ENCODE results near the gene RAD51B.

The RAD51B gene

GRCh38 chr14:68165274-68165843, 345.8 kb downstream of the RAD51B start:
- no peak overlapping the region for H3K4me3 ChIP-seq (ENCODE audit: low read depth, low read length)
- TF ChIP-seq CTCF (IDR thresholded peaks at IDR 0.05; ENCODE audit: borderline replicate concordance, insufficient read depth, low read depth, low read length), result no peak

GRCh38 chr14:68166731-68167382, 347.3 kb downstream of the RAD51B start:
- no peak overlapping the region for H3K4me3 ChIP-seq (ENCODE audit: low read depth, low read length)
- no peak for TF ChIP-seq CTCF (IDR thresholded peaks at IDR 0.05; ENCODE audit: borderline replicate concordance, insufficient read depth, low read depth, low read length)

- TF ChIP-seq CTCF (IDR thresholded peaks at IDR 0.05; ENCODE audit: borderline replicate concordance, insufficient read depth, low read depth, low read length), result no peak
- H3K4me3 ChIP-seq (ENCODE audit: low read depth, low read length), result no peak overlapping the region
Observed at GRCh38 chr14:68167383-68168087, 348.0 kb downstream of the RAD51B start.

GRCh38 chr14:68168460-68169109, 349.0 kb downstream of the RAD51B start:
- no peak for TF ChIP-seq CTCF (IDR thresholded peaks at IDR 0.05; ENCODE audit: borderline replicate concordance, insufficient read depth, low read depth, low read length)
- H3K4me3 ChIP-seq (ENCODE audit: low read depth, low read length), result no peak overlapping the region

GRCh38 chr14:68172216-68172615, 352.6 kb downstream of the RAD51B start:
- no peak for TF ChIP-seq CTCF (IDR thresholded peaks at IDR 0.05; ENCODE audit: borderline replicate concordance, insufficient read depth, low read depth, low read length)

GRCh38 chr14:68172627-68173026, 353.0 kb downstream of the RAD51B start:
- TF ChIP-seq CTCF (IDR thresholded peaks at IDR 0.05; ENCODE audit: borderline replicate concordance, insufficient read depth, low read depth, low read length), result no peak
- H3K4me3 ChIP-seq (ENCODE audit: low read depth, low read length), result no peak overlapping the region

More at GRCh38 chr14:68172216-68172615, 352.6 kb downstream of the RAD51B start:
- H3K4me3 ChIP-seq (ENCODE audit: low read depth, low read length), result no peak overlapping the region
